H9 (cell line): ENCODE data around the gene MICALL1. TPM values are rescaled to one million over a fixed set of nuclear protein-coding genes. Genes with fewer than 3 reads are reported as not detected.
A peak's percentile ranks its signal among the peaks of the same experiment; 100 is the strongest.

Experiments used
- DNase-seq: peaks from one replicate; pipeline ENCODE4 v3.0.0-alpha.2; 2017
- H2AFZ ChIP-seq: one replicate; pipeline ENCODE4 v1.6.1; 2013; ENCODE audit warnings: mild to moderate bottlenecking, low read length, control low read depth, moderate library complexity
- H2AK5ac ChIP-seq: 2 replicates; pipeline ENCODE4 v1.6.1; 2013; ENCODE audit warnings: low read length, control low read depth, mixed read lengths; ENCODE audit not compliant: insufficient read length
- H2BK120ac ChIP-seq: one replicate; pipeline ENCODE4 v1.6.1; 2013; ENCODE audit warnings: low read depth, mild to moderate bottlenecking, low read length, control low read depth, inconsistent platforms; ENCODE audit not compliant: poor library complexity, severe bottlenecking
- H2BK12ac ChIP-seq: 2 replicates; pipeline ENCODE4 v1.6.1; 2013; ENCODE audit warnings: low read length, control low read depth, mixed read lengths, low read depth; ENCODE audit not compliant: insufficient read length
- H2BK15ac ChIP-seq: 2 replicates; pipeline ENCODE4 v1.6.1; 2013; ENCODE audit warnings: low read depth, low read length, control low read depth
- H2BK20ac ChIP-seq: one replicate; pipeline ENCODE4 v1.6.1; 2013; ENCODE audit warnings: low read depth, mild to moderate bottlenecking, low read length, control low read depth, inconsistent platforms; ENCODE audit not compliant: poor library complexity, severe bottlenecking
- H2BK5ac ChIP-seq: 2 replicates; pipeline ENCODE4 v1.6.1; 2013; ENCODE audit warnings: low read length, control low read depth, mixed read lengths; ENCODE audit not compliant: insufficient read length
- H3K14ac ChIP-seq: 2 replicates; pipeline ENCODE4 v1.6.1; 2013; ENCODE audit warnings: low read length, control low read depth; ENCODE audit not compliant: insufficient read depth
- H3K18ac ChIP-seq: 2 replicates; pipeline ENCODE4 v1.6.1; 2013; ENCODE audit warnings: low read depth, mild to moderate bottlenecking, mixed read lengths, low read length, control low read depth; ENCODE audit not compliant: insufficient read length
- H3K23ac ChIP-seq: 2 replicates; pipeline ENCODE4 v1.6.1; 2013; ENCODE audit warnings: low read length, control low read depth, mixed read lengths, low read depth; ENCODE audit not compliant: insufficient read length
- H3K23me2 ChIP-seq: 2 replicates; pipeline ENCODE4 v1.6.1; 2013; ENCODE audit warnings: low read depth, mild to moderate bottlenecking, mixed read lengths, low read length, control low read depth; ENCODE audit not compliant: insufficient read length, poor library complexity, severe bottlenecking
- H3K27ac ChIP-seq: 2 replicates; pipeline ENCODE4 v1.5.1; 2013; ENCODE audit warnings: low read length, control low read depth, mixed read lengths, low read depth; ENCODE audit not compliant: insufficient read length
- H3K27me3 ChIP-seq: 2 replicates; pipeline ENCODE4 v1.6.1; 2013; ENCODE audit warnings: low read length, control low read depth, inconsistent platforms; ENCODE audit not compliant: insufficient read depth
- H3K4ac ChIP-seq: 2 replicates; pipeline ENCODE4 v1.6.1; 2013; ENCODE audit warnings: low read depth, mild to moderate bottlenecking, control low read depth, inconsistent platforms, low read length, moderate library complexity
- H3K4me1 ChIP-seq: 2 replicates; pipeline ENCODE4 v1.6.1; 2013; ENCODE audit warnings: low read length, control low read depth, inconsistent platforms; ENCODE audit not compliant: insufficient read depth
- H3K4me2 ChIP-seq: 2 replicates; pipeline ENCODE4 v1.6.1; 2013; ENCODE audit warnings: low read length, control low read depth, mixed read lengths; ENCODE audit not compliant: insufficient read length, insufficient read depth
- H3K56ac ChIP-seq: 2 replicates; pipeline ENCODE4 v1.6.1; 2013; ENCODE audit warnings: low read depth, mild to moderate bottlenecking, mixed read lengths, low read length, control low read depth; ENCODE audit not compliant: insufficient read length
- H3K79me1 ChIP-seq: 2 replicates; pipeline ENCODE4 v1.6.1; 2013; ENCODE audit warnings: low read depth, mild to moderate bottlenecking, moderate library complexity, low read length, control low read depth, inconsistent platforms; ENCODE audit not compliant: insufficient read depth, poor library complexity, severe bottlenecking
- H3K79me2 ChIP-seq: 2 replicates; pipeline ENCODE4 v1.6.1; 2013; ENCODE audit warnings: low read length, control low read depth, inconsistent platforms; ENCODE audit not compliant: insufficient read depth
- H3K9ac ChIP-seq: 2 replicates; pipeline ENCODE4 v1.6.1; 2013; ENCODE audit warnings: low read length, control low read depth, mixed read lengths; ENCODE audit not compliant: insufficient read length; ENCODE audit errors: extremely low read depth
- H3K9me3 ChIP-seq: one replicate; pipeline ENCODE4 v1.6.1; 2013; ENCODE audit warnings: low read depth, low read length, inconsistent platforms; ENCODE audit not compliant: control insufficient read depth
- H3T11ph ChIP-seq: one replicate; pipeline ENCODE4 v1.6.1; 2013; ENCODE audit warnings: mild to moderate bottlenecking, low read length, control low read depth, inconsistent platforms
- H4K20me1 ChIP-seq: one replicate; pipeline ENCODE4 v1.6.1; 2013; ENCODE audit not compliant: control insufficient read depth, insufficient read length, insufficient read depth
- H4K5ac ChIP-seq: 2 replicates; pipeline ENCODE4 v1.6.1; 2013; ENCODE audit warnings: low read depth, mild to moderate bottlenecking, mixed read lengths, low read length, control low read depth; ENCODE audit not compliant: insufficient read length
- H4K8ac ChIP-seq: replicated peaks from 2 replicates; pipeline ENCODE4 v1.6.1; 2013; ENCODE audit warnings: low read length, control low read depth, mixed read lengths, low read depth; ENCODE audit not compliant: insufficient read length
- H4K91ac ChIP-seq: 2 replicates; pipeline ENCODE4 v1.6.1; 2013; ENCODE audit warnings: low read depth, mild to moderate bottlenecking, moderate library complexity, mixed read lengths, low read length, control low read depth; ENCODE audit not compliant: insufficient read length
- H3K27ac Mint-ChIP-seq, 3 experiments: 2 replicates in 2 of 3; 3 replicates in 1 of 3; pipeline ENCODE4 v1.8.0; 2020 to 2021; ENCODE audit warnings: mixed read lengths in 3 of 3, mild to moderate bottlenecking in 1 of 3, moderate library complexity in 1 of 3
- H3K27me3 Mint-ChIP-seq: 2 replicates; pipeline ENCODE4 v1.8.0; 2021; ENCODE audit warnings: low read depth, mild to moderate bottlenecking, moderate library complexity, mixed read lengths
- H3K36me3 Mint-ChIP-seq, 3 experiments: 2 replicates in 2 of 3; 3 replicates in 1 of 3; pipeline ENCODE4 v1.8.0; 2020 to 2021; ENCODE audit warnings: low read depth in 3 of 3, mixed read lengths in 3 of 3; ENCODE audit not compliant: insufficient read depth in 1 of 3
- H3K4me1 Mint-ChIP-seq, 2 experiments: 2 replicates each; pipeline ENCODE4 v1.8.0; 2020; ENCODE audit warnings: mixed read lengths in 2 of 2
- H3K4me3 Mint-ChIP-seq, 2 experiments: 2 replicates in 1 of 2; 3 replicates in 1 of 2; pipeline ENCODE4 v1.8.0; 2020 to 2021; ENCODE audit warnings: mild to moderate bottlenecking in 2 of 2, mixed read lengths in 2 of 2, moderate library complexity in 1 of 2
- H3K9me3 Mint-ChIP-seq, 2 experiments: 2 replicates in 1 of 2; 3 replicates in 1 of 2; pipeline ENCODE4 v1.8.0; 2020; ENCODE audit warnings: mild to moderate bottlenecking in 2 of 2, mixed read lengths in 2 of 2, moderate library complexity in 1 of 2
- WGBS: extraction: QIAGEN DNeasy Blood & Tissue Kit; methylation state at CpG from one replicate; pipeline ENCODE4 v1.1.7; 2013; ENCODE audit warnings: missing lambda C conversion rate, low lambda C conversion rate, mixed read lengths; ENCODE audit not compliant: insufficient read length; ENCODE audit errors: extremely low coverage; 5-methylcytosine and 5-hydroxymethylcytosine counted together
- total RNA-seq: library from RNA; stranded (reverse); gene quantifications from 2 replicates; pipeline ENCODE4 v1.2.1, GENCODE V29; 2021
- TF ChIP-seq, protein P1 (sequence below): fragments of 200-600 bp; sonication (generic); conservative IDR thresholded peaks from 3 replicates; pipeline ENCODE4 v1.8.0; 2021; ENCODE audit warnings: antibody characterized with exemption, mild to moderate bottlenecking

MICALL1 gene
- total RNA-seq, 1 experiment from 2014 or later, result 33.3 TPM

DNA sequence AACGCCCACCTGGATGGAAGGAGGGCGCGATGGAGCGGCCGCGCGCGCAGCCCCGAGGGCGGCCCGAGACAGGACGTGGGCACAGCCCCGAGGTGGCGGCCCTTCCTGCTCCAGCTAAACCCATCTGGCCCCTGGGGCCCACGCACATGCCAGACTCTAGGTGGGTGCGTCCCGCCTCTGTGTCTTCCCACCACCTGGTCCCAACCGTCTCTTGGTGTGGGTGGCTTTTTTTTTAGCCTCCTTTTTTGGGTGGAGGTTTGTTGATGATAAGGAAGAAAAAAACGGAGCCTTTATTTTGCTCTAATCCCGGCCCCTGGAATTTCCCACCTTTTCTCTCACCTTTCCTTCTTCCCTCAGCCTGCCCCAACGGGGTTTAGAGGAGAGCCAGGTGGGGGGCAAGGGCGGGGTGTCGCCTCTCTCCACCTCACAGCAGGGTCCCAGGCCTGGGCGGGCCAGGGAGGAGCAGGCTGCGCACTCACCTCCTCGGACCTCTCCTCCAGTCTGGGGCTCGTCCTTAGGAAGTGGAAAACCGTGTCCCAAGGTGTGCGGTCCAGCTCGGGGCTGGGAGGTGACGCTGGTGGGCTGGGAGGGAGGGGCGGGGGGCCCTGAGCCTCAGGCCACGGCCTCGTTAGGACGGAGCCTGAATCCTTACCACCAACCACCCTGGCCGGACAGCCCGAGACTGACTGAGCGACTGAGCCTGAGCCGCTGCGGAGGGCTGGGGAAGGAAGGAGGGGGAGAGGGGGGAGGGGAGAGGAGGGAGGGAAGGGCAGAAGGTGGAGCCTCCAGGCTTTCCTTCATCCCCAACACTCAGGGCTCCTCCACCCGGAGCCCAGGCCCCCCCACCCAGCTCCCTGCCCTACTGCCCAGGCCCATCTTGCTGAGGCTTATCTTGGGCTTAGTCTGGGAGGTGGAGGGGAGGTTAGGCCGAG lies 78.0 kb downstream of the MICALL1 start, which contains the start of gene SOX10:
Gene SOX10 (minus strand): TSS at position 696 of the 932 bp plus-strand sequence. CDS start 771 bp downstream, outside the sequence.
- Histone ChIP-seq H3K4ac (no peak within 1 kb of the TSS), H2AFZ (no peak within 1 kb of the TSS), H3K79me2 (no peaks in the 10 kb centered on the region), H3K27ac (no peak within 1 kb of the TSS), H2BK15ac (no peak within 1 kb of the TSS), H3T11ph (no peak within 1 kb of the TSS), H3K27me3 (peaks cover 1% of the 10 kb centered on the region; the same call in 1 of the 2 replicates), H3K18ac (peak within 1 kb of the TSS; percentile 57), H3K79me1 (no peaks in the 10 kb centered on the region), H3K23me2 (peaks cover 12% of the 10 kb centered on the region), H2BK20ac (no peak within 1 kb of the TSS), H3K4me1 (no peaks in the 10 kb centered on the region), H2AK5ac (no peak within 1 kb of the TSS), H3K23ac (no peak within 1 kb of the TSS), H2BK5ac (no peak within 1 kb of the TSS), H4K5ac (no peak within 1 kb of the TSS), H3K9ac (peak within 1 kb of the TSS; percentile 6), H4K91ac (no peak within 1 kb of the TSS), H2BK120ac (no peak within 1 kb of the TSS), H4K8ac (no peak within 1 kb of the TSS), H3K56ac (no peak within 1 kb of the TSS), H3K9me3 (no peaks in the 10 kb centered on the region), H3K4me2 (peak within 1 kb of the TSS; percentile 53), H2BK12ac (no peak within 1 kb of the TSS), H3K14ac (no peak within 1 kb of the TSS; the same call in 1 of the 2 replicates), H4K20me1 (peaks cover 5% of the 10 kb centered on the region)
- Mint-ChIP-seq H3K4me1 (peaks cover 27 to 44% of the 10 kb centered on the region in 2 experiments), H3K27me3 (peaks cover 39% of the 10 kb centered on the region), H3K4me3 (peak within 1 kb of the TSS; percentile 60 to 76), H3K9me3 (no peaks in the 10 kb centered on the region), H3K36me3 (no peaks in the 10 kb centered on the region; a peak in 3 of 7 replicates), H3K27ac (peak within 1 kb of the TSS in 1 of 3 experiments; percentile 79; a peak in 1 of 7 replicates)
- no CpG with 5 or more reads among the region's 42 CpGs for WGBS
- DNase-seq, result peak; percentile 73
- TF ChIP-seq, protein P1, sequence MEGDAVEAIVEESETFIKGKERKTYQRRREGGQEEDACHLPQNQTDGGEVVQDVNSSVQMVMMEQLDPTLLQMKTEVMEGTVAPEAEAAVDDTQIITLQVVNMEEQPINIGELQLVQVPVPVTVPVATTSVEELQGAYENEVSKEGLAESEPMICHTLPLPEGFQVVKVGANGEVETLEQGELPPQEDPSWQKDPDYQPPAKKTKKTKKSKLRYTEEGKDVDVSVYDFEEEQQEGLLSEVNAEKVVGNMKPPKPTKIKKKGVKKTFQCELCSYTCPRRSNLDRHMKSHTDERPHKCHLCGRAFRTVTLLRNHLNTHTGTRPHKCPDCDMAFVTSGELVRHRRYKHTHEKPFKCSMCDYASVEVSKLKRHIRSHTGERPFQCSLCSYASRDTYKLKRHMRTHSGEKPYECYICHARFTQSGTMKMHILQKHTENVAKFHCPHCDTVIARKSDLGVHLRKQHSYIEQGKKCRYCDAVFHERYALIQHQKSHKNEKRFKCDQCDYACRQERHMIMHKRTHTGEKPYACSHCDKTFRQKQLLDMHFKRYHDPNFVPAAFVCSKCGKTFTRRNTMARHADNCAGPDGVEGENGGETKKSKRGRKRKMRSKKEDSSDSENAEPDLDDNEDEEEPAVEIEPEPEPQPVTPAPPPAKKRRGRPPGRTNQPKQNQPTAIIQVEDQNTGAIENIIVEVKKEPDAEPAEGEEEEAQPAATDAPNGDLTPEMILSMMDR, result no peak
